Body of pancreas (tissue), 4 donors: Measurements from ENCODE around the gene C11orf68. TPM values are rescaled to one million over a fixed set of nuclear protein-coding genes. Genes with fewer than 3 reads are reported as not detected.

Source experiments
- ATAC-seq: fragments of 150-250 bp; one replicate; pipeline ENCODE4 v1.9.1; 2016
- DNase-seq, 4 donors: peaks; one replicate each; pipeline ENCODE4 v3.0.0-alpha.2; 2019
- H3K27ac ChIP-seq, 4 donors: fragments of 200-600 bp; sonication (generic); 1 replicate in 3 of 4; 2 replicates in 1 of 4; pipeline versions ENCODE4 v1.5.1 to v1.6.1; 2016 to 2019; ENCODE audit warnings: mild to moderate bottlenecking in 1 of 4, mixed read lengths in 1 of 4, moderate library complexity in 1 of 4
- H3K27me3 ChIP-seq, 2 donors: fragments of 200-600 bp; sonication (generic); one replicate each; pipeline ENCODE4 v1.6.0; 2016; ENCODE audit warnings: mild to moderate bottlenecking in 1 of 2
- H3K36me3 ChIP-seq, 2 donors: fragments of 200-600 bp; sonication (generic); replicated peaks in 1 of 2; 2 replicates each; pipeline ENCODE4 v1.5.1; 2016; ENCODE audit warnings: low read depth in 2 of 2; ENCODE audit not compliant: insufficient read depth in 1 of 2
- H3K4me1 ChIP-seq: fragments of 200-600 bp; sonication (generic); one replicate; pipeline ENCODE4 v1.6.0; 2016
- H3K4me3 ChIP-seq, 2 donors: fragments of 200-600 bp; sonication (generic); 1 replicate in 1 of 2; 2 replicates in 1 of 2; pipeline ENCODE4 v1.5.1; 2016 to 2019
- H3K9me3 ChIP-seq, 3 donors: fragments of 200-600 bp; sonication (generic); 1 replicate in 2 of 3; 2 replicates in 1 of 3; pipeline ENCODE4 v1.5.1; 2016
- CTCF ChIP-seq, 7 experiments: fragments of 450-650 bp in 4 of 7; fragments of 200-600 bp in 3 of 7; sonication (generic) in 3 of 7; IDR thresholded peaks; one replicate each; pipeline ENCODE4 v1.5.1; 2016 to 2019; ENCODE audit warnings: antibody characterized with exemption in 7 of 7
- POLR2A ChIP-seq, 3 donors: fragments of 450-650 bp; IDR thresholded peaks; one replicate each; pipeline ENCODE4 v1.6.1; 2016; ENCODE audit warnings: antibody characterized with exemption in 3 of 3, mild to moderate bottlenecking in 2 of 3
- WGBS, 2 donors: methylation state at CpG; one replicate each; pipeline ENCODE4 v1.1.5; 2017; 5-methylcytosine and 5-hydroxymethylcytosine counted together
- intact Hi-C: fragments of 100-400 bp; cut with DNase I; formaldehyde crosslinking; loops from one replicate; pipeline ENCODE4 v1.15.1; 2023
- total RNA-seq, 2 donors: library from RNA; depleted of rRNA; stranded (reverse); fragments of >200 nt; gene quantifications; one replicate each; pipeline ENCODE4 v1.1.0, GENCODE V29; 2016

C11orf68 gene
- total RNA-seq, 2 donors from 2014 or later: 10.4 to 17.8 TPM

- TF ChIP-seq CTCF (IDR thresholded peaks at IDR 0.05) (no peak), POLR2A (IDR thresholded peaks at IDR 0.05) (no peak)
- H3K27ac ChIP-seq: no peak overlapping the region
- no peaks in the 10 kb centered on the region for H3K27me3 ChIP-seq
- no peaks in the 10 kb centered on the region for H3K36me3 ChIP-seq
- DNase-seq (no peak), ATAC-seq (no peak)
- intact Hi-C loops: no loop called here
- H3K4me1 ChIP-seq: no peaks in the 10 kb centered on the region
- no peak overlapping the region for H3K4me3 ChIP-seq
- no peaks in the 10 kb centered on the region for H3K9me3 ChIP-seq
- 68 to 70% methylated on average over 8 to 11 of the region's 12 CpGs for WGBS, 2 donors
Measured at GRCh38 chr11:65947603-65948125, 28.8 kb upstream of the C11orf68 start.

- intact Hi-C loops: no loop called here
- H3K4me3 ChIP-seq: no peak overlapping the region
- H3K27ac ChIP-seq: no peak overlapping the region
- TF ChIP-seq POLR2A (IDR thresholded peaks at IDR 0.05): no peak
- no peak for TF ChIP-seq CTCF (IDR thresholded peaks at IDR 0.05)
- no peaks in the 10 kb centered on the region for H3K36me3 ChIP-seq
- ATAC-seq (no peak), DNase-seq (no peak)
- WGBS, 2 donors: 59% methylated on average over 5 to 13 of the region's 13 CpGs
- H3K4me1 ChIP-seq: no peaks in the 10 kb centered on the region
- no peaks in the 10 kb centered on the region for H3K9me3 ChIP-seq
- no peaks in the 10 kb centered on the region for H3K27me3 ChIP-seq
Measured at GRCh38 chr11:65947133-65947532, 28.3 kb upstream of the C11orf68 start.

- DNase-seq: no peak
Measured at GRCh38 chr11:65946655-65947054, 27.8 kb upstream of the C11orf68 start.

GRCh38 chr11:65945941-65946558 is 27.2 kb upstream of the C11orf68 start:
- TF ChIP-seq CTCF (IDR thresholded peaks at IDR 0.05) (no peak), POLR2A (IDR thresholded peaks at IDR 0.05) (no peak)
- Histone ChIP-seq H3K4me1 (no peaks in the 10 kb centered on the region), H3K27ac (no peak overlapping the region), H3K9me3 (no peaks in the 10 kb centered on the region), H3K4me3 (no peak overlapping the region), H3K27me3 (no peaks in the 10 kb centered on the region), H3K36me3 (no peaks in the 10 kb centered on the region)
- intact Hi-C loops: no loop called here
- no peak for DNase-seq
- ATAC-seq: no peak
- WGBS, 2 donors: 78 to 81% methylated on average over 10 to 11 of the region's 11 CpGs

More at GRCh38 chr11:65946655-65947054, 27.8 kb upstream of the C11orf68 start:
- no peak overlapping the region for H3K27ac ChIP-seq
- H3K4me3 ChIP-seq: no peak overlapping the region
- intact Hi-C loops: no loop called here
- H3K4me1 ChIP-seq: no peaks in the 10 kb centered on the region
- no peak for ATAC-seq
- 75 to 100% methylated on average over 1 to 3 of the region's 4 CpGs for WGBS, 2 donors
- H3K36me3 ChIP-seq: no peaks in the 10 kb centered on the region
- no peaks in the 10 kb centered on the region for H3K9me3 ChIP-seq
- H3K27me3 ChIP-seq: no peaks in the 10 kb centered on the region
- no peak for TF ChIP-seq POLR2A (IDR thresholded peaks at IDR 0.05)
- TF ChIP-seq CTCF (IDR thresholded peaks at IDR 0.05): no peak

- intact Hi-C loops: no loop called here
- Histone ChIP-seq H3K9me3 (no peaks in the 10 kb centered on the region), H3K4me1 (no peaks in the 10 kb centered on the region), H3K4me3 (no peak within 1 kb of the TSS), H3K27me3 (no peaks in the 10 kb centered on the region), H3K36me3 (no peaks in the 10 kb centered on the region), H3K27ac (no peak within 1 kb of the TSS)
- 64 to 70% methylated on average over 3 to 13 of the region's 13 CpGs for WGBS, 2 donors
- ATAC-seq: no peak
- TF ChIP-seq CTCF (IDR thresholded peaks at IDR 0.05) (no peak), POLR2A (IDR thresholded peaks at IDR 0.05) (no peak)
- no peak for DNase-seq
Measured at GRCh38 chr11:65945430-65945911, 26.6 kb upstream of the C11orf68 start, which contains the start of gene TSGA10IP. TSS of gene TSGA10IP (plus strand) at chr11:65945480. CDS start at chr11:65945676, 196 bp downstream.
